SIG-M5 (cell line): Measurements from ENCODE around the gene RACGAP1.

Experiments
- DNase-seq: peaks from one replicate; lab custom pipeline; 2025; lab: John Stamatoyannopoulos, UW

Gene RACGAP1, protein sequence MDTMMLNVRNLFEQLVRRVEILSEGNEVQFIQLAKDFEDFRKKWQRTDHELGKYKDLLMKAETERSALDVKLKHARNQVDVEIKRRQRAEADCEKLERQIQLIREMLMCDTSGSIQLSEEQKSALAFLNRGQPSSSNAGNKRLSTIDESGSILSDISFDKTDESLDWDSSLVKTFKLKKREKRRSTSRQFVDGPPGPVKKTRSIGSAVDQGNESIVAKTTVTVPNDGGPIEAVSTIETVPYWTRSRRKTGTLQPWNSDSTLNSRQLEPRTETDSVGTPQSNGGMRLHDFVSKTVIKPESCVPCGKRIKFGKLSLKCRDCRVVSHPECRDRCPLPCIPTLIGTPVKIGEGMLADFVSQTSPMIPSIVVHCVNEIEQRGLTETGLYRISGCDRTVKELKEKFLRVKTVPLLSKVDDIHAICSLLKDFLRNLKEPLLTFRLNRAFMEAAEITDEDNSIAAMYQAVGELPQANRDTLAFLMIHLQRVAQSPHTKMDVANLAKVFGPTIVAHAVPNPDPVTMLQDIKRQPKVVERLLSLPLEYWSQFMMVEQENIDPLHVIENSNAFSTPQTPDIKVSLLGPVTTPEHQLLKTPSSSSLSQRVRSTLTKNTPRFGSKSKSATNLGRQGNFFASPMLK

DNA sequence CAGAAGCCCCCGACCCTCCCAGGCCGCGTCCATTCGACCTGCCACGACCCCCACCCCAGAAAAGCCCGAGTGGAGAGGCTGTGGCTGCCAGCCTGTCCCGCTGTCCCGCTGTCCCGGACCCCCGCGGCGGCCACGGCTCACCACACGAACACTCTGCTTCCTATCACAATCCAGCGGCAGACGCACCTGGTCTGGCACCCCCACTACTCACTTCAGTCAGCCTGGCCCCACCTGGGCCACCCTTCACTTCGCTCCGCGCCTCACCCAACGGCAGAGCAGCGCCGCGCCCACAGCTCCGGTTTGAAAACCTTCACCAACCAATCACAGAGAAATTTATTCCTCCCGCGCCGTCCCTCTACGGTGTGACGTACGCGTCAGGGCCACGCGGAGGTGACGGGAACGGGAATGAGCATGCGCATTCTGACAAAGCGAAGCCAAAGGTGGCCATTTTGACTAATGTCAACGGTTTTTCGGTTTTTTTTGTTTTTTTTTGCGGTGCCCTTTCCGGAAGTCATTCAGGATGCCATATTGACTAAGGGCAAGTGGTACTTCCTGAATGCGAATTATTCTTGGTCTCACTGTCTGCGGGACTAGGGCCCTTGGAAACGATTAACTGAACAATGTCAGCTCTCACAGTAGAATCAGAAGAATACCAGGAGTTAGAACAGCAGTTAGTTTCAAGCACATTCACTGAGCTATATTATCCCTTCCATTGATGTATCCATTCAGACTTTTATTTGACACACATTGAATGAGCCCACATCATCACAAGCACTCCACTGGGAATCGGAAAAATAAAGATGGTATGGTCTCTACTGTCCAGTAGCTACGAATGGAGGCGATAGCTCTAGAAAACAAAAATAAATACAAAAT lies at the start of gene RACGAP1:
Gene RACGAP1 (minus strand): TSS at position 308 of the 873 bp plus-strand sequence. CDS start 8,779 bp downstream, outside the sequence.
- peak; percentile 88 for DNase-seq

DNA sequence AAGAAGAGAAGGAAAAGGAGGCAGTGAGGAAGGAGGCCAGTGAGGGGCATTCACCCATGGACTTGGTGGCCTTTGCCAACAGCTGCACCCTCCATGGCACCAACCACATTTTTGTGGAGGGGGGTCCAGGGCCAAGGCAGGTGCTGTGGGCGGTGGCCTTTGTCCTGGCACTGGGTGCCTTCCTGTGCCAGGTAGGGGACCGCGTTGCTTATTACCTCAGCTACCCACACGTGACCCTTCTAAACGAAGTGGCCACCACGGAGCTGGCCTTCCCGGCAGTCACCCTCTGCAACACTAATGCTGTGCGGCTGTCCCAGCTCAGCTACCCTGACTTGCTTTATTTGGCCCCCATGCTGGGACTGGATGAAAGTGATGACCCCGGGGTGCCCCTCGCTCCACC lies 48.4 kb upstream of the RACGAP1 start:
- no peak for DNase-seq

DNA sequence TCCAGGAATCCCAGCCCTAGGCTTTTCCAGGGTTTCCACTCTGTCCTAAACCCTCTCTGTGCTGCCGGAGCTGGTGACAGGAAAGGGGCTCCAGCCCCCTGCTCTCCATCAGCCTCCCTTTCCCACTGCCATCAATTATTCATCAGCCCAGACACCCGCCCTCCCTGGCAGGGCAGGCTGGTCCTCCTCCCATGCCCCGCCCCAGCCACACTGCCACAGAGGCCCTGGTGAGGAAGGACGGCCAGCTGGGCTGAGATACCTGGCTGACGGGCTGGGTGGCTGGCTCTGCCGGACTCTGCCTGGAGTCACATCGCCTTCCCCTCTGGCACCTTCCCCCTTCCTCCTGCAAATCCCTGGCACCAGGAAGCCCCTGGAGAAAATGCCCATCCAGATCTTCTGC lies 47.9 kb upstream of the RACGAP1 start:
- DNase-seq, result no peak

DNA sequence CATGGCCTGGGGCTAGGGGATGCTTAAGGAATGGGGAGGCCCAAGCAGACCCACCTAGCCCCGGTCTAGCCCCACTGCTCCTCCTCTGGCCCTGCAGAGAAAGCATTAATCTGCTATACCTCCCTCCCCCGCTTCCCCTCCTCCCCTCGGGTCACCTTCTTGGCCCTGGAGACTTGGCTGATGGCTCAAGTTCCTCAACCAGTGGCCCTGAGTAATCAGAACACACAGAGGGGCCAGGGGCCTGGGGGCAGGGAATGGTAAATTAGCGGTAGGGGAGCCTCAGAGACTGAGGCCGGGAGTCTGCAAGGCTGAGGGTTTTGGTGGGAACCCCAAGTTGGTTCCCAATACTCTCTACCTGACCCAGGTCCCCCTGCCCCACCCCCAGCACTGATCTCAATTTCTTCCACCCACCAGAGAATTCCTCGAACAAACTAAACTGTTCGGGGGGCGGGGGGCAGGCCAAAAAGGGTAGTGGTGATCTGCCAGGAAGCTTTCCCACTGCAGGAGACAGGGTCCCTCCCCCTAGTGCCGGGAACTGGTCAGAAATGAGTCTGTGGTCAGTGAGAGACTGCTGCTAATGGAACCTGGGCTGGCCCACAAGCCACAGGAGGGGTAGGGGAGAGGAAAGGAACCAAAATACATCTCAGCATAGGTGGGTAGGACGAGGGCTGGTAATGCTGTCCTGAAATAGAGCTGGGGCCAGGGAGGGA lies 47.1 kb upstream of the RACGAP1 start:
- no peak for DNase-seq

DNA sequence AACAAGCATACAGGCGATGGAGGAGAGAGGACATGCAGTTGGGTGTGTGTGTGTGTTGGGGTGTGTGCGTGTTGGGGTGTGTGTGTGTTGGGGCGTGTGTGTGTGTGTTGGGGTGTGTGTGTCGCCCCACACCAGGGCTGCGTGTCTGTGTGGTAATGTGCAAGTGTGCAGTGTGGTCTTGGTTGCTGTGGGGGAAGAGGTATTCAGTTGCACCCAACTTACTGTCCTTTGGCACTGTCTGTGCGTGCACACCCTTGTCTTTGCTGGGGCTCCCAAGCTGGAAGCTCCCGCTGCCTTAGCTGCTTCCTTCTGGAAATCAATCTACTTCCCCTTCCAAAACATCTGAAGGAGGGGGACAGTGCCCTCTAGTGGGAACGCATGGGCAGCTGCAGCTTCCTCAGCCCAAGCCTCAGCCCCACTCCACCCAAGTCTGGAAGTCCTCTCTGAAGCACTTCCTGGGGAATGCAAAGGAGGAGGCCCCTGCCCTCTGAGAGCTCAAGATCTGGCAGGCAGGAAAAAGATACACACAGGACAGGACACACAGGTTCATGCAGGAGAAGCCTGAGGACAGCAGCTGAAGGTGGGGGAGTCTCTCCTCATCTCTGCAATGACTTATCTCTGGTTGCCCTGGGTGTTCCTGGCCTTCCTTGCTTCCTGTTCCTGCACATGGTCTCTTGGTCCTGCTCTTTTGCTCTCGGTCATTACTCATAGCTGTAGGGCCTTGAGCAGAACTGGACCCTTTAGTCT lies 45.2 kb upstream of the RACGAP1 start:
- DNase-seq, result no peak

DNA sequence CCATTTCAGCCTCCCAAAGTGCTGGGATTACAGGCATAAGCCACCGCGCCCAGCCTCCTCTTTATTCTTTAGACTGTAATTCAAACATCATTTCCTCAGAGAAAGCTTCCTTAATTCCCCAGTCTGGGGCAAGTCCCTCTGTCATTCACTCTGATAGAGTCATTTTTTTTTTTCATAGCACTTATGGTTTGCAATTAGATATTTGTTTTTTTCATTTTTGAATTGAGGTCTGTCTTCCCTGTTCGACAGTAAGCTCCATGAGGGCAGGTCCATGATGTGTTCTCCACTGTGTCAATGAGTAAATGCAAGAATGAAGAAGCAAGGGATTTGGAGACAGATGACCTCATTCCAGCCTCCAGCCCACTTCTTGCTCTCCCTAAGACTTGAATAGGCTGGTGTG lies 44.2 kb upstream of the RACGAP1 start:
- no peak for DNase-seq

DNA sequence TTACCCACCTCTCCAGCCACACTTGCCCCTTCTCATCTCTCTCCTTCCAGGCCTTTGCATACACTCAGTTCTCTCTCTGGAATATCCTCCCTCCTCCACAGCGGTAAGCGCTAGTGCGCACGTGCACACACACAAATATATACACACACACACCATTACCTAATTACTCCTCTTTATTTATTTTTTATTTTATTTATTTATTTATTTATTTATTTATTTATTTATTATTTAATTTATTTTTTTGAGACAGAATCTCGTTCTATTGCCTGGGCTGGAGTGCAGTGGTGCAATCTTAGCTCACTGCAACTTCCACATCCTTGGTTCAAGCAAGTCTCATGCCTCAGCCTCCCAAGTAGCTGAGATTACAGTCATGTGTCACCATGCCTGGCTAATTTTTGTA lies 43.8 kb upstream of the RACGAP1 start:
- DNase-seq, result no peak

DNA sequence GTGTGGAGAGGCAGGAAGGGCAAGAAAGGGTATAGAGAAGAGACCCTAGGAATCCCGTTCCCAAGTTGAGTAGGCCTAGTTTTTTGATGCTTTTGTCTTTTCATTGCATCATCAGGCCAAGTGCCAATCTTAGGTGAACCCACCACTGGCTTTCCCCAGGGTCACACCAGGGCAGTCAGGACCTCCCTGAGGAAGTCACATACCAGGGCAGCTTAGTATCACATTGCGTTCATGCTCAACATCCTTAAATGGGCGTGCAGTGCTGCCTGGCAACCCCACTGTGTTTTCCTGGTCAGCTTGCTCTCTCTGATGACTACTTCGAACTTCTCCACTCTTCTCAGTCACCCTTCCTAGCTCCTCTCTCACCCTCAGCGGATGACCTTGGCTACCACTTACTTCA lies 41.1 kb upstream of the RACGAP1 start:
- no peak for DNase-seq

DNA sequence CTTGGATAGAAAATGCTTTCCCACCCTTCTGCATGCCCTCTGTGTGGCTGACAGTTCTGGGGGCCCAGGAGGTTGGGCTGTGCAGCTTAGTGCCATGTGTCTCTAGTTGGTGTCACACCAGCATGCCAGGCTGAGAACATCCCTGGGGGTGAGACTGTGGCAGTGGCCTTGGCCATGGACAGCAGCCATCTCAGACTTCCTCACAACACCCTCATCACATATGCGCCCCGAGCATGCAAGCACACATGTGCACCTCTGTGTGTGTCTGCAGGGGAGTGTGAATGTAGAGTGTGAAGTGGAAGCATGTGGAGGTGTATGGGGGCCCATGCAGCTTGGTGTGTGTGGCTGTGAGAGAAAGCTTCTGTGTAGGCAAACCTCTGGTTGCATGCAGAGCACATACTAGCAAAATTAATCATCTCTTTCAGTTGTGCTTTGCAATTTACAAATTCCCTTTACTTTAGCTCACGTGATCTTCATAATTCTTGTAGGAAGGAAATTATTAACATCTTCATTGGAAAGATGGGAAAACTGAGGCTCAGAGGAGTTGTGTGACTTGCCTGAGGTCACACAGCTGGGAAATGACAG lies 40.5 kb upstream of the RACGAP1 start:
- no peak for DNase-seq

DNA sequence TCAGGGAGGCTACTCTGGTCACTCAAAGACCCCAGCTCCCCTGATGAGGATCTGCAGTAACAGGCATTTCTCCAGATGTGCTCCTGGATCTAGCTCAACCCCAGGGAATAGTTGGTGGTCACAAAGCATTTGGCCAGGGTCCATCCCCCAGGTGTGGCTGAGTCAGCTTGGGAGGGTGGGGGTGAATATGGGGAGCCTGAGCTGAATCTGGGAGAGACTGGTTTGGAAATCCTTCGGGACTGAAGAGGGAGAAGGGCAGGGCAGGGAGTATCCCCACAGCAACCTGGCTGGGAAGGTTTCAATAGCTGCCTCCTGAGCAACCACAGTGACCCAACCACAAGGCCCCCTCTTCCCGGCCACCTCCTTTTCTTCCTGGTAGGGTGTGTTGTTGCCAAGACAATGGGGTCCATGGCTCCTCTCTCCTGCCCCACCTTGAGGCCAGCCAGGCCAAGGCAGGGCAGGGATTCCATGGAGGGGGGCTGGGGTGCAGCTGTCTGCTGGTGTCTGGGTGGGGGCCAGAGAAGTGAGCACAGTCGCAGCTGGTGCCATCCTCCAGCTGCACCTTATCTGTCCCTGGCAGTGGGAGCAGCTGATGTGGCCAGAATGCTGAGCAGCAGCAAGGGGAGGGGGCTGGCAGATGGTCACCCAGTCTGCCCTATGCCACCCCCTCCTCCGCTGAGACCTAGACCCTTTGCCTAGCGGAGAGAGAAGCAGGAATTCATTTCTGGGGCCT lies 37.6 kb upstream of the RACGAP1 start:
- no peak for DNase-seq

DNA sequence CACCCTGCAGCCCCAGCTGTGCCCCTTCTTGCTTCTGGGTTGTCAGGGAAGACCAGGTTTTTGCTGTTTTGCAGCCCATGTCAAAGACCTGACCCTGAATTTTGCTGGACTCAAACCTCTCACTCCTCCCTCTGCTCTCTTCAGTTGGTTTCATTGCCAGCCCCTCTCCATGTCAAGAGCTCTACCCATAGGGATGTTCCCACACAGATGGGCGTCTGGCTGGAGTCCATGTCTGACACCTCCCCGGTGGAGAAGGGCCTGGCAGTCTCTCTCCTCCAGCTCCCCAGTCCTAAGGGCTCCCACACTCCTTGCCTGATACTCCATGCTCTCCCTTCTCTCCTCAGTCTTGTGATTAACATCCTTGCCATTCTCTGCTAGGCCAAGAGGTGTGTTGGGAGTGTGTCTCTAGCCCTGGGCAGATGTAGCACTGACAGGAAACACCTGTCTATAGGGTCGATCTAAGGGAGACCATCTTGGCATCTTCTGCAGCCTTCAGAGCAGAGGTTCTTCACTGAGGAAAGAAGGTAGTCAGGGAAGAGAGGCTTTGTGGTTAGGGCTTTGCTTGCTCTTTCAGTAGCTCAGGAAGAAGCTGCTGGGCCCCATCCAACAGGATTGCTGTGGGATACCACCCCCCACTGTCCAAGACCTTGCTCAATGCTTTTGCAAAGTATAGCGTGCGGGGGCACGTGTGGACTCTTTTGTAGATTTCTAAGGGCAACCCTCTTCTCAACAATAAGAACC lies 36.8 kb upstream of the RACGAP1 start:
- no peak for DNase-seq

DNA sequence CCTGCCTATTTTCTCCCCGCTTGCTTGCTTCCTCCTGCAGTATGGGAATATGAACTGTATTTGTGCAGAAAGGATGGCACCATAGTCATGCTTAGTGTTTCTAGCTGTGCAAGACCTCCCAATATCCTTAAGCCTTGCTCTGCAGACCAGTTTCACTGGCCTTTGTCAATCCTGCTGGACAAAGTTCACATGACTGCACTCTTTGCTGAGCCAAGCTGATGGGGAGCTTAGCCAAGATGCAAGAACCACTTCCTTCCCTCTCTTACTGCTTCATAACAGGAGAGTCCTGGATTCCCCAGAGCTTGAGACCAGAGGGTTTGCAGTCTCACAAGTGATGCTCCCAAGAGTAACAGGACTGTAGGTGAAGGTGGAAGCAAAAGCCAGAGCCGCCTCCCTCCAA lies 35.9 kb upstream of the RACGAP1 start:
- DNase-seq, result no peak

DNA sequence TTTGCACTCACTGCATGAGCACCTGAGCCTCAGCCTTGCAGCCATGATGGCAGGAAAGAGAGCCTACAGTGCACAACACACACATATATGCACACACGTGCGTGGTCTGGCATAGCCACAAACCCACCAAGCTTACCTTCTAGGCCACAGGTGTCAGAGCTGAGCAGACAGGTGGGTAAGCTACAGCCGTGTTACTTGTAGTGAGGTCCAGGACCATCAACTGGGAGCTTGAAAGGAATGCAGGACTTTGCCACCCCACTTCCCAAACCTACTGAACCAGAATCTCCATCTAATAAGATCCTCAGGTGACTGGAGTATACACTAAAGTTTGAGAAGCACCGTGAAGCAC lies 34.8 kb upstream of the RACGAP1 start:
- no peak for DNase-seq

DNA sequence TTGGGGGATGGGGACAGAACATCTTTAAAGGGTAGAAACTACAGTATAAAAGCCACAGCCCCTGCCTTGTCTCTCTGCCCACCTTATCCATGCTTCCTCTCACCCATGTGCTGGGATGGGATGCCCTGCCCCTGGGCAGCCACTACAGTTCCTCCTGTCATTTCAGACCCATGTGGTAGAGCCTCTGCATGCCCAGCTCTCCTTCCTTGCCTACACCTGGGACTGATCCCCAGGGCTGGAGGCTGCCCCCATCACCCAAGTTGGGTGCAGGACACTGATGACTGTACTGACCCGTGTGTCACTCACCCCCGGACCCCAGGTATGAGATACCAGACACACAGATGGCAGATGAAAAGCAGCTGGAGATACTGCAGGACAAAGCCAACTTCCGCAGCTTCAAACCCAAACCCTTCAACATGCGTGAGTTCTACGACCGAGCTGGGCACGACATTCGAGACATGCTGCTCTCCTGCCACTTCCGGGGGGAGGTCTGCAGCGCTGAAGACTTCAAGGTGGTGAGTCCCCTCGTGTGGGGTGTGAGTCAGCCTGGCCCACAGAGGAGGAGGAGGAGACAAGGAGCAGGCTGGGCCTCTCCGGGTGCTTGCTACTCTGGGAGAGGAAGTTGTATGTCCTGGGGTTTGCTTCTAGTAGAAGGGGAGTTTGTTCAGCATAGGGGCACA lies 34.3 kb upstream of the RACGAP1 start:
- peak; percentile 30 for DNase-seq

DNA sequence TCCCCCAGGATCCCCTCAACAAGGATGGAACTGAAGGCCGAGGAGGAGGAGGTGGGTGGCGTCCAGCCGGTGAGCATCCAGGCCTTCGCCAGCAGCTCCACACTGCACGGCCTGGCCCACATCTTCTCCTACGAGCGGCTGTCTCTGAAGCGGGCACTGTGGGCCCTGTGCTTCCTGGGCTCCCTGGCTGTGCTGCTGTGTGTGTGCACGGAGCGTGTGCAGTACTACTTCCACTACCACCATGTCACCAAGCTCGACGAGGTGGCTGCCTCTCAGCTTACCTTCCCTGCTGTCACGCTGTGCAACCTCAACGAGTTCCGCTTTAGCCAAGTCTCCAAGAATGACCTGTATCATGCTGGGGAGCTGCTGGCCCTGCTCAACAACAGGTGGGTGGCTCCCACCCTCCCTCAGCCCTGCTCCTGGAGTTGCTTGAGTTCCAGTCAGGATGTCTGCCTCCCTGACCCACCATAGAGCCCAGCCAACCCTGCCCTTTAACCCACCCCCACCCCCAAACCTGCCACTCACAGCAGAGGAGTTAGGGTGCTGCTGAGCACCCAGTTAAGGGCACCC lies 33.5 kb upstream of the RACGAP1 start:
- no peak for DNase-seq

DNA sequence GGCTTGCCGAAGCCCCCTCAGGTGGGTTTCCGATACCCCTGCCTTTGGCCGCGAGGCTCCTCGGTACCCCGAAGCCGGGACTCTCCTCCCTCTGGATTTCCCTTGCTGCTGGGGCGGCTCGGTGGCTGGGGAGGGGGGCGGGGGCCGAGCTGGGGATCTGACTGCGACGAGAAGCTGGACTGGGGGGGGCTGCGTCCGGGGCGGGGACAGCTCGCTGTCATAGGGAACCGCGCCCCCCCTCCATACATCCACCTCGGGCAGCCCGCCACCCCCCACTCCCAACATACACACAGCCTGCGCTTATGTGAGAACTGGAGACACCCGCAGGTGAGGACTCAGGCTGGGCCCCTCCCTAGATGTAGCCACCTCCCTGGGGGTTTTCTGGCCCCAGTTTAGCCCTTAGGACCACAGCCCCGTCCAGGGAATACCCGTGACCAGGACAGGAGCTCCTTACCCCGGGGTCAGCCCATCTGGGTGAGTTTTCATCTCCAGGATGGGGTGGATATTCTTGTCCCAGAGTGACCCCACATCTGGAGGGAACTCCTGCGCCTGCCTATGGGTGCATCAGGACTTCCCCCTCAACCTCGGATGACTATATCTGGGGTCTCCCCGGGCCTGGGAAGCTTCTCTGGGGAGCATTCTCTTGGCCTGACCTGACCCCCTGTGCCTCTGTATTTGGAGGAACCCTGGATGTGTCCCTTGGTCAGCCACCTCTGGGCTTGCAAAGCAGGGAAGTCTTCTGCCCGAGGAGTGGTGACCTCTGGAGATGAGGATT lies 32.8 kb upstream of the RACGAP1 start:
- DNase-seq, result no peak

DNA sequence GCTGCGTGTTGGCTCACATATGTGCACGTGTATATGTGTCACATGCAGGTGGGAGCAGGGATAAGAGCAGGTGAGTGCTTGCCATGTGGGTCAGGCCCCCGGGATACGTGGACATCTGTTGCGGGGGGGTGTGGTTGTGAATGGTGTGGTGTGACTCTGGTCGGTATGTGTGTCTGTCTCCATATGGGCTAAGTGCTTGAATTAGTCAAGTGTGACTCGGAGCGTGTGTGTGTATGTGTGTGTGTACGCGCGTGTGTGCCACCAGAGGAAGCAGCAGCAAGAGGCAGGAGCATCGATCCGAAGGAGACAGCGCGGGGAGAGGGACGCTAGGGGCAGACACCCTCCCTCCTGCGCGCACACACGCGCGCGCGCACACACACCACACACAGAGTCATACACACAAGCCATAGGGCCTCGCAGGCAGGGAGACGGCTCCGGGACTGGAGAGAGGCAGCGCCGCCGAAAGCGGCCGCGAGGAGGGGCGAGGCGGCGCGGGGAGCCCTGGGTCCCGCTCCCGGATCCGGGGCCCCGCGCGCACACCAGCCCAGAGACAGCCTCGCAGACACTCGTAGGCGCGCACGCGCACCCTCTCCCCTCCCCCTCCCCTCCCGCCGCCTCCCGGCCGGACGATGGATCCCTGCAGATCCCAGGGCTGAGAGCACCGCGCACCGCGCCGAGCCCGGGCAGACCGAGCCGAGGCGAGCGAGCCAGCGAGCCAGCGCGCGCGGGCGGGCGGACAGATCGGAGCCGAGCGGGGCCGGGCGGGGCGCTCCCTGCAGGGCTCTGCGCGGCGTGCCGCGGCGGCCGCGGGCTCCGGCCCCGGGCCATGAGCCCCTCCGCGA lies 31.9 kb upstream of the RACGAP1 start, which contains the start of gene ASIC1:
Gene ASIC1 (plus strand): TSS at position 597 of the 842 bp plus-strand sequence. CDS start 1,171 bp downstream, outside the sequence.
- DNase-seq, result no peak
